Loucy (cell line): ENCODE results near the gene NFIX.

Source experiments
- H2AFZ ChIP-seq: fragments of 200-600 bp; sonication (generic); 2 replicates; pipeline ENCODE4 v1.6.0; 2016; ENCODE audit warnings: antibody characterized with exemption, mild to moderate bottlenecking, low read length, moderate library complexity
- H3F3A ChIP-seq: fragments of 200-600 bp; 2 replicates; pipeline ENCODE4 v1.6.0; 2016; ENCODE audit warnings: antibody characterized with exemption, low read depth, mild to moderate bottlenecking
- H3K27me3 ChIP-seq: fragments of 200-600 bp; sonication (generic); 2 replicates; pipeline ENCODE4 v1.6.1; 2014; ENCODE audit warnings: low read length, mild to moderate bottlenecking; ENCODE audit not compliant: insufficient read depth, poor library complexity, severe bottlenecking
- H3K36me3 ChIP-seq: fragments of 200-600 bp; sonication (generic); 2 replicates; pipeline ENCODE4 v1.6.1; 2016; ENCODE audit warnings: low read length; ENCODE audit not compliant: insufficient read depth
- H3K4me1 ChIP-seq: fragments of 200-600 bp; sonication (generic); 2 replicates; pipeline ENCODE4 v1.5.1; 2014; ENCODE audit warnings: low read length, mild to moderate bottlenecking; ENCODE audit not compliant: insufficient read depth, poor library complexity, severe bottlenecking
- H3K4me2 ChIP-seq: fragments of 200-600 bp; sonication (generic); 2 replicates; pipeline ENCODE4 v1.6.0; 2014; ENCODE audit warnings: antibody characterized with exemption, low read length, low read depth, mild to moderate bottlenecking; ENCODE audit not compliant: poor library complexity, severe bottlenecking
- H3K4me3 ChIP-seq: fragments of 200-600 bp; sonication (generic); 2 replicates; pipeline ENCODE4 v1.5.1; 2014; ENCODE audit warnings: low read length, mild to moderate bottlenecking, mixed read lengths; ENCODE audit not compliant: poor library complexity, severe bottlenecking
- H3K79me2 ChIP-seq: fragments of 200-600 bp; sonication (generic); 2 replicates; pipeline ENCODE4 v1.6.1; 2014; ENCODE audit warnings: low read length; ENCODE audit not compliant: insufficient read depth
- H3K9ac ChIP-seq: fragments of 200-600 bp; sonication (generic); 2 replicates; pipeline ENCODE4 v1.6.0; 2014; ENCODE audit warnings: mild to moderate bottlenecking, low read depth, low read length, moderate library complexity; ENCODE audit not compliant: poor library complexity, severe bottlenecking
- H3K9me2 ChIP-seq: fragments of 200-600 bp; sonication (generic); replicated peaks from 2 replicates; pipeline ENCODE4 v1.6.1; 2016; ENCODE audit warnings: low read depth, low read length, mixed read lengths
- H3K9me3 ChIP-seq: fragments of 200-600 bp; sonication (generic); 2 replicates; pipeline ENCODE4 v1.6.1; 2014; ENCODE audit warnings: mild to moderate bottlenecking, antibody characterized with exemption, low read length, low read depth; ENCODE audit not compliant: insufficient read depth
- H4K20me1 ChIP-seq: fragments of 200-600 bp; sonication (generic); 2 replicates; pipeline ENCODE4 v1.6.0; 2014; ENCODE audit warnings: antibody characterized with exemption, low read length, mild to moderate bottlenecking; ENCODE audit not compliant: insufficient read depth, poor library complexity, severe bottlenecking
- CTCF ChIP-seq: fragments of 200-600 bp; sonication (generic); conservative IDR thresholded peaks from 2 replicates; pipeline ENCODE4 v1.5.1; 2014; ENCODE audit warnings: mild to moderate bottlenecking, antibody characterized with exemption, low read length
- EZH2phosphoT487 ChIP-seq: fragments of 200-600 bp; IDR thresholded peaks from 2 replicates; pipeline ENCODE4 v1.6.1; 2018; ENCODE audit warnings: antibody characterized with exemption, mild to moderate bottlenecking, moderate library complexity, borderline replicate concordance

The NFIX gene

GRCh38 chr19:12995596-12996405 lies 526 bp downstream of the NFIX start:
- TF ChIP-seq EZH2phosphoT487 (no peak), CTCF (no peak)
- Histone ChIP-seq H3K9me3 (no peaks in the 10 kb centered on the region), H3K36me3 (no peaks in the 10 kb centered on the region), H3K4me2 (peak overlapping the region; percentile 51), H3K4me1 (peaks cover 6% of the 10 kb centered on the region), H3K9me2 (no peaks in the 10 kb centered on the region), H3K79me2 (no peaks in the 10 kb centered on the region), H3K4me3 (peak overlapping the region; percentile 61), H2AFZ (no peak overlapping the region; the same call in 1 of the 2 replicates), H3F3A (no peaks in the 10 kb centered on the region), H3K9ac (no peak overlapping the region), H4K20me1 (no peaks in the 10 kb centered on the region), H3K27me3 (no peaks in the 10 kb centered on the region)

- peak overlapping the region; percentile 61 for H3K4me3 ChIP-seq
- no peak for TF ChIP-seq CTCF
- TF ChIP-seq EZH2phosphoT487 = no peak
- H3K9me2 ChIP-seq = no peaks in the 10 kb centered on the region
- H3K79me2 ChIP-seq = no peaks in the 10 kb centered on the region
- no peaks in the 10 kb centered on the region for H3F3A ChIP-seq
- H4K20me1 ChIP-seq = no peaks in the 10 kb centered on the region
- peak overlapping the region; percentile 51 for H3K4me2 ChIP-seq
- H2AFZ ChIP-seq = no peak overlapping the region
- H3K36me3 ChIP-seq = no peaks in the 10 kb centered on the region
- no peaks in the 10 kb centered on the region for H3K27me3 ChIP-seq
- no peak overlapping the region for H3K9ac ChIP-seq
- H3K4me1 ChIP-seq = peaks cover 6% of the 10 kb centered on the region
- no peaks in the 10 kb centered on the region for H3K9me3 ChIP-seq
Measured at GRCh38 chr19:12996406-12997094, 1.3 kb downstream of the NFIX start.

GRCh38 chr19:12997179-12997966 lies 2.1 kb downstream of the NFIX start:
- H3K4me3 ChIP-seq = no peak overlapping the region

More at GRCh38 chr19:12997179-12997966, 2.1 kb downstream of the NFIX start:
- H3K4me1 ChIP-seq = peaks cover 6% of the 10 kb centered on the region
- H3F3A ChIP-seq = no peaks in the 10 kb centered on the region
- H3K4me2 ChIP-seq = no peak overlapping the region
- H3K79me2 ChIP-seq = no peaks in the 10 kb centered on the region
- no peak overlapping the region for H3K9ac ChIP-seq
- no peak for TF ChIP-seq EZH2phosphoT487
- no peak for TF ChIP-seq CTCF
- no peaks in the 10 kb centered on the region for H3K36me3 ChIP-seq
- H2AFZ ChIP-seq = no peak overlapping the region
- no peaks in the 10 kb centered on the region for H3K27me3 ChIP-seq
- H3K9me2 ChIP-seq = no peaks in the 10 kb centered on the region
- H3K9me3 ChIP-seq = no peaks in the 10 kb centered on the region
- no peaks in the 10 kb centered on the region for H4K20me1 ChIP-seq
